ENCODE results near the gene IQGAP3.
"Not testable (repeated sequence)": the region's sequence is repeated elsewhere in the genome, so short reads cannot be mapped to it uniquely, and the experiment has no call there.

Gene IQGAP3

GRCh38 chr1:156572663-156573018, 276 bp upstream of the IQGAP3 start:
- DNase-seq (ENCODE audit: extremely low read depth in 1 of 2, low read depth in 1 of 2) = no peak

GRCh38 chr1:156571261-156571852, 1.0 kb downstream of the IQGAP3 start:
- DNase-seq (ENCODE audit: extremely low read depth in 1 of 2, low read depth in 1 of 2) = no peak

- DNase-seq (ENCODE audit: extremely low read depth in 1 of 2, low read depth in 1 of 2) = no peak
Measured at GRCh38 chr1:156566436-156566835, 5.9 kb downstream of the IQGAP3 start.

- no peak for DNase-seq (ENCODE audit: extremely low read depth in 1 of 2, low read depth in 1 of 2)
Measured at GRCh38 chr1:156565519-156565918, 6.8 kb downstream of the IQGAP3 start.

- no peak for DNase-seq (ENCODE audit: extremely low read depth in 1 of 2, low read depth in 1 of 2)
Measured at GRCh38 chr1:156560585-156561163, 11.7 kb downstream of the IQGAP3 start.

- no peak for DNase-seq (ENCODE audit: extremely low read depth in 1 of 2, low read depth in 1 of 2)
Measured at GRCh38 chr1:156559797-156560385, 12.5 kb downstream of the IQGAP3 start.

GRCh38 chr1:156559086-156559796, 13.1 kb downstream of the IQGAP3 start:
- DNase-seq (ENCODE audit: extremely low read depth in 1 of 2, low read depth in 1 of 2) = no peak

- no peak for DNase-seq (ENCODE audit: extremely low read depth in 1 of 2, low read depth in 1 of 2)
Measured at GRCh38 chr1:156556354-156556753, 16.0 kb downstream of the IQGAP3 start.

- DNase-seq (ENCODE audit: extremely low read depth in 1 of 2, low read depth in 1 of 2) = no peak
Measured at GRCh38 chr1:156555715-156556114, 16.6 kb downstream of the IQGAP3 start.

- DNase-seq (ENCODE audit: extremely low read depth in 1 of 2, low read depth in 1 of 2) = no peak
Measured at GRCh38 chr1:156554971-156555370, 17.4 kb downstream of the IQGAP3 start.

- DNase-seq (ENCODE audit: extremely low read depth in 1 of 2, low read depth in 1 of 2) = no peak
Measured at GRCh38 chr1:156553860-156554485, 18.4 kb downstream of the IQGAP3 start.

- not testable (repeated sequence) for DNase-seq (ENCODE audit: extremely low read depth in 1 of 2, low read depth in 1 of 2)
Measured at GRCh38 chr1:156552937-156553336, 19.4 kb downstream of the IQGAP3 start.

GRCh38 chr1:156552518-156552917, 19.8 kb downstream of the IQGAP3 start:
- DNase-seq (ENCODE audit: extremely low read depth in 1 of 2, low read depth in 1 of 2) = no peak

GRCh38 chr1:156551869-156552268, 20.5 kb downstream of the IQGAP3 start:
- DNase-seq (ENCODE audit: extremely low read depth in 1 of 2, low read depth in 1 of 2) = no peak

GRCh38 chr1:156551066-156551643, 21.2 kb downstream of the IQGAP3 start:
- no peak for DNase-seq (ENCODE audit: extremely low read depth in 1 of 2, low read depth in 1 of 2)

GRCh38 chr1:156550346-156550745, 22.0 kb downstream of the IQGAP3 start:
- no peak for DNase-seq (ENCODE audit: extremely low read depth in 1 of 2, low read depth in 1 of 2)

- no peak for DNase-seq (ENCODE audit: extremely low read depth in 1 of 2, low read depth in 1 of 2)
Measured at GRCh38 chr1:156549831-156550230, 22.5 kb downstream of the IQGAP3 start.

GRCh38 chr1:156549390-156549789, 23.0 kb downstream of the IQGAP3 start:
- DNase-seq (ENCODE audit: extremely low read depth in 1 of 2, low read depth in 1 of 2) = no peak

GRCh38 chr1:156547982-156548381, 24.4 kb downstream of the IQGAP3 start:
- no peak for DNase-seq (ENCODE audit: extremely low read depth in 1 of 2, low read depth in 1 of 2)

GRCh38 chr1:156547434-156547833, 24.9 kb downstream of the IQGAP3 start:
- no peak for DNase-seq (ENCODE audit: extremely low read depth in 1 of 2, low read depth in 1 of 2)

GRCh38 chr1:156546267-156546666, 26.1 kb downstream of the IQGAP3 start:
- DNase-seq (ENCODE audit: extremely low read depth in 1 of 2, low read depth in 1 of 2) = no peak

Measured in stimulated activated CD8-positive, alpha-beta memory T cell treated with anti-CD3 and anti-CD28 coated beads, Interleukin-7, amount 100 ng/mL, for 48 hours (primary cell).